DOHH2 (cell line): ENCODE measurements around the gene FAM107B.

Experiments used
- CTCF ChIP-seq: fragments of 200-600 bp; sonication (generic); IDR thresholded peaks from one replicate; pipeline ENCODE4 v1.5.1; 2014; ENCODE audit warnings: antibody characterized with exemption, mild to moderate bottlenecking, low read depth, low read length; ENCODE audit not compliant: poor library complexity, severe bottlenecking
- EZH2phosphoT487 ChIP-seq: fragments of 200-600 bp; sonication (generic); IDR thresholded peaks from 2 replicates; pipeline ENCODE4 v1.6.1; 2017; ENCODE audit warnings: borderline replicate concordance, mild to moderate bottlenecking, antibody characterized with exemption, low read length, moderate library complexity, mixed read lengths

- no peak for TF ChIP-seq CTCF
- no peak for TF ChIP-seq EZH2phosphoT487
Measured at GRCh38 chr10:14578060-14578952, 196.4 kb downstream of the FAM107B start.
